Middle frontal gyrus (tissue), 1 donor: ENCODE data around the gene CRHR1.

ENCODE experiments used
- DNase-seq: peaks from one replicate; pipeline ENCODE4 v3.0.0-alpha.2; 2015; ENCODE audit warnings: low spot score; ENCODE audit errors: extremely low spot score

CRHR1 gene

GRCh38 chr17:45758544-45758943 lies 25.6 kb upstream of the CRHR1 start:
- DNase-seq, result no peak

GRCh38 chr17:45759761-45760160 lies 24.4 kb upstream of the CRHR1 start:
- DNase-seq, result no peak

- no peak for DNase-seq
Observed at GRCh38 chr17:45761957-45762565, 22.1 kb upstream of the CRHR1 start.

- no peak for DNase-seq
Observed at GRCh38 chr17:45763182-45763581, 20.9 kb upstream of the CRHR1 start.

GRCh38 chr17:45764479-45764878 lies 19.6 kb upstream of the CRHR1 start:
- DNase-seq, result no peak

- no peak for DNase-seq
Observed at GRCh38 chr17:45768000-45768399, 16.1 kb upstream of the CRHR1 start.

- DNase-seq, result no peak
Observed at GRCh38 chr17:45770632-45771270, 13.4 kb upstream of the CRHR1 start.

- no peak for DNase-seq
Observed at GRCh38 chr17:45771271-45771959, 12.7 kb upstream of the CRHR1 start.

- no peak for DNase-seq
Observed at GRCh38 chr17:45775148-45775547, 9.0 kb upstream of the CRHR1 start.

GRCh38 chr17:45775576-45776011 lies 8.5 kb upstream of the CRHR1 start:
- no peak for DNase-seq

- DNase-seq, result no peak
Observed at GRCh38 chr17:45776896-45777295, 7.2 kb upstream of the CRHR1 start.

- no peak for DNase-seq
Observed at GRCh38 chr17:45777388-45777787, 6.7 kb upstream of the CRHR1 start.

- no peak for DNase-seq
Observed at GRCh38 chr17:45780921-45781320, 3.2 kb upstream of the CRHR1 start.

- no peak for DNase-seq
Observed at GRCh38 chr17:45782889-45783592, 1.1 kb upstream of the CRHR1 start.

- DNase-seq, result no peak
Observed at GRCh38 chr17:45783593-45784292, 377 bp upstream of the CRHR1 start.

GRCh38 chr17:45784741-45785479 lies 790 bp downstream of the CRHR1 start:
- no peak for DNase-seq

GRCh38 chr17:45785480-45786193 lies 1.5 kb downstream of the CRHR1 start:
- no peak for DNase-seq

GRCh38 chr17:45786349-45786748 lies 2.2 kb downstream of the CRHR1 start:
- DNase-seq, result no peak

GRCh38 chr17:45787044-45787443 lies 2.9 kb downstream of the CRHR1 start:
- DNase-seq, result no peak

GRCh38 chr17:45787656-45788055 lies 3.5 kb downstream of the CRHR1 start:
- DNase-seq, result no peak
